Stimulated activated naive B cell treated with anti-CD40 and anti-IgM and Interleukin-4, amounts not matched to agents 10 μg/mL and 1 μg/mL and 100 μg/mL, for 72 hours (primary cell): ENCODE measurements around the gene APBB1IP.
"Not testable (repeated sequence)": the region's sequence is repeated elsewhere in the genome, so short reads cannot be mapped to it uniquely, and the experiment has no call there.

Source experiments
- ATAC-seq, 2 donors: fragments of 150-1000 bp; cut with Tn5 transposase; replicated peaks; 2 replicates each; pipeline ENCODE4 v1.10.0; 2021; ENCODE audit warnings: moderate library complexity in 1 of 2
- DNase-seq: peaks from one replicate; pipeline ENCODE4 v3.0.0; 2021
- H3K27ac Mint-ChIP-seq: one replicate; pipeline ENCODE4 v1.8.0; 2022; ENCODE audit warnings: mild to moderate bottlenecking, mixed read lengths
- H3K27me3 Mint-ChIP-seq, 2 donors: one replicate each; pipeline ENCODE4 v1.8.0; 2022; ENCODE audit warnings: mixed read lengths in 2 of 2
- H3K36me3 Mint-ChIP-seq, 2 donors: one replicate each; pipeline ENCODE4 v1.8.0; 2022; ENCODE audit warnings: mixed read lengths in 2 of 2, mild to moderate bottlenecking in 1 of 2
- H3K4me1 Mint-ChIP-seq, 2 donors: one replicate each; pipeline ENCODE4 v1.8.0; 2022; ENCODE audit warnings: mixed read lengths in 2 of 2, mild to moderate bottlenecking in 1 of 2
- H3K4me3 Mint-ChIP-seq, 2 donors: one replicate each; pipeline ENCODE4 v1.8.0; 2022; ENCODE audit warnings: mild to moderate bottlenecking in 2 of 2, mixed read lengths in 2 of 2, moderate library complexity in 1 of 2
- H3K9me3 Mint-ChIP-seq, 2 donors: one replicate each; pipeline ENCODE4 v1.8.0; 2022; ENCODE audit warnings: mixed read lengths in 2 of 2, mild to moderate bottlenecking in 1 of 2

The APBB1IP gene

DNA sequence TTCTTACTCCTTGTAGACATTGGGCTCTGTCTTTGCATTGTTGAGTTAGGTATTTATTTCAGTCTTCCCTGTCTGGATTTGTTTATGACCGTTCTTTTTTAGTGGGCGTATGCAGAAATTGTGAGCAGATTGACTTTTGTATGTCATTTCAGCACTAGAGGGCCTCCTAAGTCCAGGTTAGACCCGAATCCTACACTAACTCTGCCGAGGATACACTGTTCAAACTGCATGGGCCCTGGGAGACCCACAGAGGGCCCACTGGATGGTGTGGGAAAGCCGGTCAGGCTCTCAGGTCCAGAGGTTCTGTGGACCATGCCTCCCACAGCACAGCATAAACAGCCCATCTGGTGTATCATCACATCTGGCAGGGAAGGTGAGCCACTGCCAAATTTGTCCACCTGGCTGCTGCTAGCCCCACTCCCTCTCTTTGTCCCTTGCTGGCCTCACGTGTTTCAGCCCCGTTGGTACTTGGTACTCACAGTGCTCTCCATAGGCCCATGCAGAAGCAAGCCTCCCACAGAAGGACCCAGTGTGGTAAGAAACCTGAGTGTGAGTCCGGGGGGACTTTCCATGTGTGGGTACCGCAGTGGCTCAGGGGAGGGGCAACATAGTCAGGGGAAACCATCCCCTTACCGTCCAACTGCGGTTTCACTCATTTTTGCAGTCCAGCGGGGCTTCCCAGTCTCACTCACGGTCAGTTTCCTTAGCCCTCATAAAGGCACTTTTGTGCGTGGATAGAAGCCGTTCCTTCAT lies 112.8 kb downstream of the APBB1IP start:
- Mint-ChIP-seq H3K36me3 (peaks cover 67 to 91% of the 10 kb centered on the region in 2 donors), H3K4me3 (no peak overlapping the region), H3K27me3 (no peaks in the 10 kb centered on the region), H3K4me1 (peaks cover 15 to 31% of the 10 kb centered on the region in 2 donors), H3K27ac (peak overlapping the region; percentile 79), H3K9me3 (peaks cover 23 to 25% of the 10 kb centered on the region in 2 donors)
- ATAC-seq = peak in 1 of 2 donors; percentile 65
- no peak for DNase-seq

DNA sequence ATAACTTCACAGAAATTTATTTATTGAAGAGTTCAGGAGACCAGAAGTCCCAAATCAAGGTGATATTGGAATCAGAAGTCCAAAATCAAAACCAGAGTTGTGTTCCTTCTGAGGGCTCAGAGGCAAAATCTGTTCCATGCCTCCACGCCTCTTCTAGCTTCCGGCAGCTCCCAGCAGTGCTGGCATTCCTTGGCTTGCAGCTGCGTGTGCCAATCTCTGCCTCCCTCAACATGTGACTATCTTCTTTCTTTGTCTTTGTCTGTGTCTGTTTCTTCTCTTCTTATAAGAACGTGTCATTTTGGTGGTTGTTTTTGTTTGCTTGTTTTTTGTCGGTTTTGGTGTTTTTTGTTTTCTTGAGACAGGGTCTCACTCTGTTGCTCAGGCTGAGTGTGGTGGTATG lies 116.1 kb downstream of the APBB1IP start:
- H3K27ac Mint-ChIP-seq = peak overlapping the region; percentile 31

DNA sequence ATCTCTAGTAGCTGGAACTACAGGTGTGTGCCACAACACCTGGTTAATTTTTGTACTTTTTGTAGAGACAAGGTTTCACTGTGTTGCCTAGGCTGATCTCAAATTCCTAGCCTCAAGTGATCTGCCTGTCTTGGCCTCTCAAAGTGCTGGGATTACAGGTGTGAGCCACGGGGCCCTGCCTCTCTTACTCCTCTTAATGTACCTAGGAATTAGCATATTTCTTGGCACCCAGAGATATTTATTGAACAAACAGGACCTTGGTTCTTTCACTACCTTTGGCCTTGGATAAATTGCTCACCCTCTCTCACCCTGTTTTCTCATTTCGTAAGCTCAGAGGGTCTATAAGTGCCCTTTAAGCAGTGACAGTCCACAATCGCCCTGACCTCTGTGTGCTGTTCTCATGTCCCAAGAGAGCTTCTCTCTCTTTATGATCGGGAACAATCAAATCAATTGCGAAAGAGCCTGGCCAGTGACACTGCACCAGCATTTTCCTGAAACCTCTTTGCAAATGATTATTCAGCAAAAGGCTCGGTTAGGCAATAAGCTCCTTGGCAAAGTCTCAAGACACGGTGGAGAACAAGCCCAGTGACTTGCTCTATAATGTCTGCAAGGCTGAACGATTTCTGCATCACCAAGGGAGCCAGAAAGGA lies 117.7 kb downstream of the APBB1IP start:
- H3K4me1 Mint-ChIP-seq = peaks cover 7 to 8% of the 10 kb centered on the region in 2 donors
- H3K27ac Mint-ChIP-seq = peak overlapping the region; percentile 33
- peaks cover 46 to 68% of the 10 kb centered on the region in 2 donors for H3K36me3 Mint-ChIP-seq
- H3K9me3 Mint-ChIP-seq = peaks cover under 1 to 2% of the 10 kb centered on the region in 2 donors
- H3K27me3 Mint-ChIP-seq = no peaks in the 10 kb centered on the region
- DNase-seq = no peak
- no peak overlapping the region for H3K4me3 Mint-ChIP-seq
- no peak for ATAC-seq

More for the DNA sequence above, 116.1 kb downstream of the APBB1IP start:
- no peak for DNase-seq
- Mint-ChIP-seq H3K9me3 (peaks cover 12 to 16% of the 10 kb centered on the region in 2 donors), H3K36me3 (peaks cover 53 to 73% of the 10 kb centered on the region in 2 donors), H3K4me3 (no peak overlapping the region), H3K4me1 (peaks cover 12 to 16% of the 10 kb centered on the region in 2 donors), H3K27me3 (no peaks in the 10 kb centered on the region)
- ATAC-seq = no peak

DNA sequence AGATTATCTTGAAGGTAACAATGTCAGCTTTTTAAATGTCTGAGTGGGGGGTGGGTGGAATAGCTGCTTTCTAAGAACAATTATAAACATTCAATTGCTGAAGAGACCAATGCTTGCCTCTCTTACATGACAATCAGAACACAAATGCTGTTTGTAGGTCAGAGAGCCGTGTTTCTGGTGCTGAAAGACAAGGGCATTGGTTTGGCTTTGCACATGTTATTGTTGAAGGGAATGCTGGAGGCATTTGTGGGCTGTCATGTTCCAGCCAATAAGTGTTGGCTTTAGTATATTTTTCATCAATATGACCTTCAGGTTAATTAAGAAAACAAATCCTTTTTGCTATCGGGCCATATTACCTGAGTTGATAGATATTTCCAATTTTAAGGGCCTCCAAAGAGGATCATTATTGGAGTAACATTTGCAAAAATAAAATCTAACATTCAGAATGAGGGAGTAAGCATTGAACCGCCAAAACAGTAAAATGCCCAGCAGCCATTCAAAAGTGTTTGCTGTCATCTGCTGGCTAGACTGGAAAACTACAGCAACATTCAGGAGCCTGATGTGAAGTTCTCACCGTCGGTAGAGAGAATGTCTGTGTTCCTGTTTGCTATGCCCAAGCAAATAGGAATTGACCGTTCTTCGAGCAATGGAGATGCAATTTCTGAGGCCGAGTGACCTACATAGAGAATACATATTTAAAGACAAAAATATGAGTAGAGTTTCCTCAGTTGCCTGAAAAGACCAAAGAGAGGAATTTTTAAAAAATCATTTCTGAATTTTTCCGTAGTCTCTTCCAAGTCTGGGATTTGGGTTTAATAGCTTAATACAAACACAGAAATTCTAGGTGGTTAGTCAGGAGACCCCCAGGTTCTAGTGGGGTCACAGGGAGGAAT lies 118.9 kb downstream of the APBB1IP start:
- Mint-ChIP-seq H3K4me3 (no peak overlapping the region), H3K27me3 (no peaks in the 10 kb centered on the region), H3K9me3 (no peaks in the 10 kb centered on the region), H3K36me3 (peaks cover 43 to 66% of the 10 kb centered on the region in 2 donors), H3K27ac (peak overlapping the region; percentile 31), H3K4me1 (peaks cover 4 to 5% of the 10 kb centered on the region in 2 donors)
- peak; percentile 54 to 56 for ATAC-seq
- no peak for DNase-seq

DNA sequence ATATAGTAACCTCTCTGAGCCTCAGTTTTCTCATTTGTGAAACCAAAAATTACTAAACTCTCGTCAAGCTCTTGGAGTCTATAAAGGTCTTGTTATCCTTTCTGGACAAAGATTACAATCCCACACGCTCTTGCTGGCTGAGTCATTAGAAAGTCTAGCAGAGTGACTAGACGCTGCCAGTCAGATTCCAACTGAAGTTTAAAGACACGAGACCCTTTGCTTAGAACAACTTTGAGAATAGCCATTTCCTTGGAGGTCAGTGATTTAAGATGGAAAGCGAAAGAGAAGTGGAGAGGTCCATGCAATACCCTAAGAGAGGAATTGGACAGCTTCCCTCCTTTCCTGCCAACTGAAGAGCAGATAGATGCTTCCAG lies 119.5 kb downstream of the APBB1IP start:
- DNase-seq (no peak), ATAC-seq (no peak)
- Mint-ChIP-seq H3K9me3 (no peaks in the 10 kb centered on the region), H3K27me3 (no peaks in the 10 kb centered on the region), H3K4me1 (peaks cover 4 to 5% of the 10 kb centered on the region in 2 donors), H3K36me3 (peaks cover 41 to 63% of the 10 kb centered on the region in 2 donors), H3K4me3 (no peak overlapping the region), H3K27ac (no peak overlapping the region)

DNA sequence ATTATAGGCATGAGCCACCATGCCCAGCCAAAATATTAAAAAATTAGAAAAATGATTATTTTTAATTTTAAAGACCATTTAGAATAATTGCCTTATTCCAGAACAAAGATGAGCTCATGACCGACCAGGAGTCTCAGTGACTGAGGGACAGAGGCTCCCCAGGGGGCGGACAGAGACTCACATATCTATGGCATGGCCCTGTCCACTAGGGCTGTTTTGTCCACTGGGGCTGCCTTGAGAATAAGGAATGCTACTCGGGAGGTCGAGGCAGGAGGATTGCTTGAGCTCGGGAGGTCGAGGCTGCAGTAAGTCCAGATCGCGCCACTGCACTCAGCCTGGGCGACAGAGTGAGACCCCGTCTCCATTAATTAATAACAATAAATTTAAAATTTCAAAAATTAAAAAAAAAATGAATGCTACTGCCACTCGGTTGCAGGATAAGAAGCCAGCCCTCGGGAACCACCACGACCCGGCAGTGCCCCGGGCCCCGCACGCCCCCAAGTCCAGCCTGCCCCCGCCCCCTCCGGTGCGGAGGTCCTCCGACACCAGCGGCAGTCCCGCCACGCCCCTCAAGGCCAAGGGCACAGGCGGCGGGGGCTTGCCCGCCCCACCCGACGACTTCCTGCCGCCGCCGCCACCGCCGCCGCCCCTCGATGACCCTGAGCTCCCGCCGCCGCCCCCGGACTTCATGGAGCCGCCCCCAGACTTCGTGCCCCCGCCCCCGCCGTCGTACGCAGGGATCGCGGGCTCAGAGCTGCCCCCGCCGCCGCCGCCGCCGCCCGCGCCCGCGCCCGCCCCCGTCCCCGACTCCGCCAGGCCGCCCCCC lies 128.6 kb downstream of the APBB1IP start:
- ATAC-seq = no peak
- Mint-ChIP-seq H3K4me1 (no peaks in the 10 kb centered on the region), H3K27ac (peak overlapping the region; percentile 65), H3K27me3 (no peaks in the 10 kb centered on the region), H3K9me3 (peaks cover 5 to 16% of the 10 kb centered on the region in 2 donors), H3K4me3 (no peak overlapping the region), H3K36me3 (peaks cover 44 to 73% of the 10 kb centered on the region in 2 donors)
- no peak for DNase-seq

DNA sequence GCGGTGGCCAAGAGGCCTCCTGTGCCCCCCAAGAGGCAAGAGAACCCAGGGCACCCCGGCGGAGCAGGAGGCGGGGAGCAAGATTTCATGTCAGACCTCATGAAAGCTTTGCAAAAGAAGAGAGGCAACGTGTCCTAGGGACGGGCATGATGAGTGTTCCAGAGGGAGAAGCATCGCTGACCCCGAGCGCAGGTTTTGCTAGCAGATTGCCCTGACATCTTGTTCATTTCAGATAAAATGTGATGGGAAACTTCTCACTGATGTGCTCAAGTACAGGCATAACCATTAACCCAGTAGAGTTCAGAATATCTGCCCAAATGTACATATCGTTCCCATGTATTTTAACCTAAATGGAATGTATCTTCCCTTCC lies 129.2 kb downstream of the APBB1IP start:
- Mint-ChIP-seq H3K4me1 (no peaks in the 10 kb centered on the region), H3K9me3 (peaks cover 7 to 17% of the 10 kb centered on the region in 2 donors), H3K4me3 (peak overlapping the region in 1 of 2 donors; percentile 28), H3K27ac (no peak overlapping the region), H3K36me3 (peaks cover 45 to 73% of the 10 kb centered on the region in 2 donors), H3K27me3 (no peaks in the 10 kb centered on the region)
- ATAC-seq (no peak), DNase-seq (no peak)

DNA sequence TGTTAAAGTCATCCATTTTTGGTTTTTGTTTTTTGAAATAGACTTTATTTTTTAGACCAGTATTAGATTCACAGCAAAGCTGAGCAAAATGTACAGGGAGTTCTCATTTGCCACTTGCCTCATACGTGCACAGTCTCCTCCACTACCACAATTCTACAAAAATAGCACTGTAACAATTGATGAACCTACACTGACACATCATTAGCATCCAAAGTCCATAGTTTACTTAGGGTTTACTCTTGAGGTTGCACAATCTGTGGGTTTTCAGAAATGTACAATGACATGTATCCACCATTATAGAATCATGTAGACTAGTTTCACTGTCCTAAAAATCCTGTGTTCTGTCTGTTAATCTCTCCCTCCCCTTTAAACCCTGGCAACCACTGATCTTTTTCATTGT lies 133.5 kb downstream of the APBB1IP start:
- peaks cover 47 to 70% of the 10 kb centered on the region in 2 donors for H3K36me3 Mint-ChIP-seq
- H3K9me3 Mint-ChIP-seq = peaks cover 15 to 27% of the 10 kb centered on the region in 2 donors
- no peak overlapping the region for H3K4me3 Mint-ChIP-seq
- peaks cover 13 to 23% of the 10 kb centered on the region in 2 donors for H3K4me1 Mint-ChIP-seq
- ATAC-seq (no peak), DNase-seq (no peak)
- no peak overlapping the region for H3K27ac Mint-ChIP-seq
- H3K27me3 Mint-ChIP-seq = no peaks in the 10 kb centered on the region

DNA sequence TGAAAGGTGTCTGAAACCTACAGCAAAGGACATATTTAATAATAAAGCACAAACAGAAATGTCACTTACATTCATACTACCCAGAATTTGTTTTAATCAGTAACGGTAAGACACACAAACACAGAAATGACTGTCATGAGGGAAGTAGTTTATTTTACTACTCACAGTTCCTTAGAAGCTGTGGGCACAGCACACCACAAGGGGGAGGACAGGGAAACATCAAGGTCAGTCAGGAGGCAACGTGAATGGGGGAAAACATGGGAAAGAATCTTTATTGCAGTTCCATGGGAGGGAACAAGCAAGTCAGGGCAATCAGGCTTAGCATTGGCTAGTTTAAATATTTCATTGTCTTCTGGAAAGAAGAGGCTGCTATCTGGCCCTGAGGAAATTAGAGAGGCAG lies 135.5 kb downstream of the APBB1IP start:
- ATAC-seq (peak; percentile 80), DNase-seq (no peak)
- peaks cover 43 to 56% of the 10 kb centered on the region in 2 donors for H3K36me3 Mint-ChIP-seq
- peaks cover 15 to 27% of the 10 kb centered on the region in 2 donors for H3K9me3 Mint-ChIP-seq
- H3K4me3 Mint-ChIP-seq = peak overlapping the region; percentile 5 to 25
- peaks cover 13 to 23% of the 10 kb centered on the region in 2 donors for H3K4me1 Mint-ChIP-seq
- peak overlapping the region; percentile 6 for H3K27ac Mint-ChIP-seq
- no peaks in the 10 kb centered on the region for H3K27me3 Mint-ChIP-seq

DNA sequence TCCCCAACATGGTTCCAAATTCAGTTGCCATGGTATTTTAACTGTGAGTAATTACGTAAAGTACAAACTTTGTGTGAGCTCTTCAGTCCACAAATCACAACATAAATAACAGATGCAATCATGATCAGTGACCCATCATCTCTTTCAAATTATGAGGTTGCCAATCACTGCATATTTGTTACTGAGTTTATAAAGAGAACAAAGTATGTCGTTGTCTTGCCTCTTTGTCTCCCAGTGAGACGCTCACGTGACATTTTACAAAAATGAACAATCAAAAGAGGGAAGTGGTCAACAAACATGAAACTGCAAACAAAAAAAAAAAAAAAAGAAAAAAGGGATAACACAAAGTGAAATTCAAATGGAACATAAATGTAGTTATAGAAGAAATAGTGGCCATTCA lies 136.6 kb downstream of the APBB1IP start:
- peaks cover 15 to 27% of the 10 kb centered on the region in 2 donors for H3K9me3 Mint-ChIP-seq
- ATAC-seq (peak; percentile 81 to 84), DNase-seq (no peak)
- H3K4me3 Mint-ChIP-seq = peak overlapping the region; percentile 5 to 37
- peak overlapping the region; percentile 70 for H3K27ac Mint-ChIP-seq
- H3K36me3 Mint-ChIP-seq = peaks cover 39 to 48% of the 10 kb centered on the region in 2 donors
- no peaks in the 10 kb centered on the region for H3K27me3 Mint-ChIP-seq
- H3K4me1 Mint-ChIP-seq = peaks cover 13 to 23% of the 10 kb centered on the region in 2 donors

DNA sequence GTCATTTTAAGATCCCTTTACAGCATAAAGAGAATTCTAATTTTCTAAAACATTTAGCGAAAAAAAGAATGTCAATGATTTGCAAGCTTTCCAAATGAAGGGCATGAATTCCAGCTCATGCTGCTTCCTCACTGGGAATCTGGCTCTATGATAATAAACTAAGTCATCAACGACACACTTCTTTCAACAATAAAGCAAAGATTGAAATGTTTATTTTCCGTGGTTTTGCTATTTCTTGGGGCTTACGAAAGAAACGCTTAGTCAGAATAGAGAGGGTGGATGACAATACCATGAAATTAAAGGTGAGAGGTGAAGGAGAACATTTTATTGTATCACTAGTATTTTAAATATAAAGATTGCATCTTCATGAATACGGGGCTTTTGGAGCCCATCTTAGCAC lies 140.2 kb downstream of the APBB1IP start:
- Mint-ChIP-seq H3K36me3 (peaks cover 16 to 19% of the 10 kb centered on the region in 2 donors), H3K9me3 (peaks cover 8 to 15% of the 10 kb centered on the region in 2 donors), H3K4me1 (peaks cover 13 to 23% of the 10 kb centered on the region in 2 donors)
- not testable (repeated sequence) for H3K27ac Mint-ChIP-seq, H3K27me3 Mint-ChIP-seq, ATAC-seq, H3K4me3 Mint-ChIP-seq, DNase-seq

DNA sequence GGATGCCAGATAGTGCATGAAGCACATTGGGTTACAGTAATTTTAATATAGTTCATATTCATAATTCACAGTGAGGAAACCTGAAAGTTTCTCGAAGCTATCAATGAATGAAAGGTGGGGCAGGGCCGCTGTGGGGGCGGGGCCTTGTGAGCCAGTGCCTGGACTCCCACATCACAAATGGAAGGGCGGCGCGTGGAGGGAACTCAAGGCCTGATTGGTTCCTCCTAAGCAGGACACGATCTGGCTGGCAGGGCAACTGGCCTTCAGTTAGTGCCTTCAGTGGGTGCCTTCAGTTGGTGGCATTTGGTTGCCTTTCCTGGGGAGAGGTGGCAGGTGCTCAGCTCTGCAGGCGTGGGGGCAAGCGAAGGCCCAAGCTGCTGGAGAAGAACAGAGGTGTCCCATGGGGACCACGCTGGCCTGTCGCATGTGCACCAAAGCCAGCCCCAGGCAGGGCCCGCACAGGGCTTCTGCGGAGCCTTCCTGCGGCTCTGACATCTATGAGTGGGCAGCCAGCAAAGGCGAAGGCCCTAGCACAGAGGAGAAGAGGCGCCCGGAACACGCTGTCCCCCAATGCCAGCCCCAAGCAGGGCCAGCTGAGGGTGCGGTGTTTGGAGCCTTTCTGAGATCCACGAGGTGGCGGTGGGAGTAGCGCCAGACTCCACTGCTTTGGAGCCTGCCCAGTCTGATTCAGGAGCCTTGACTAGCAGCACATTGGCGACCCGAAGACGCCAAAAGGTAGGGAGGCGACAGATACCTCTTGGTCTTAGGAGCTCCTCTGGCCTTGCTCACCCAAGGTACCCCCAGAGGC lies 141.3 kb downstream of the APBB1IP start:
- no peak for DNase-seq
- H3K27ac Mint-ChIP-seq = no peak overlapping the region
- H3K4me3 Mint-ChIP-seq = no peak overlapping the region
- H3K4me1 Mint-ChIP-seq = peaks cover 7 to 15% of the 10 kb centered on the region in 2 donors
- H3K27me3 Mint-ChIP-seq = no peaks in the 10 kb centered on the region
- no peak for ATAC-seq
- peaks cover 5 to 10% of the 10 kb centered on the region in 2 donors for H3K9me3 Mint-ChIP-seq
- peaks cover 12 to 20% of the 10 kb centered on the region in 2 donors for H3K36me3 Mint-ChIP-seq

DNA sequence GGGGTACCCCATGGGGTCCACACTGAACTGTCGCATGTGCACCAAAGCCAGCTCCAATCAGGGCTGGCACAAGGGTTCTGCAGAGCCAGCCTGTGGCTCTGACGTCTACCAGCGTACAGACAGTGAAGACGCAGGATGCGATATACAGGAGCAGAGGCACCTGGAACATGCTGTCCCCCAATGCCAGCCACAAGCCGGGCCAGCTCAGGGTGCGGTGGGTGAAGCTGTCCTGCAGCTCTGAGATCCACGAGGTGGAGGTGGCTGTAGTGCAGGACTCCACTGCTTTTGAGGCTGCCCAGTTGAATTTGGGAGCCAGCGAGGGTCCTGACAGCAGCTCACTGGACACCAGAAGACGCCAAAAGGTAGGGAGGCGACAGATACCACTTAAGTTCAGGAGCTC lies 148.1 kb downstream of the APBB1IP start:
- Mint-ChIP-seq H3K4me3 (no peak overlapping the region), H3K36me3 (peaks cover 7 to 28% of the 10 kb centered on the region in 2 donors), H3K9me3 (no peaks in the 10 kb centered on the region), H3K27me3 (no peaks in the 10 kb centered on the region), H3K27ac (peak overlapping the region; percentile 56), H3K4me1 (no peaks in the 10 kb centered on the region)
- DNase-seq (no peak), ATAC-seq (no peak)
